Measurements from ENCODE around the gene GRK1. TPM values are rescaled to one million over a fixed set of nuclear protein-coding genes. Genes with fewer than 3 reads are reported as not detected.
A peak's percentile ranks its signal among the peaks of the same experiment; 100 is the strongest.

Gene GRK1
- total and polyA plus RNA-seq, 2 of the 4 experiments (the other 2 are of a cell fraction) = not detected

GRCh38 chr13:113661509-113661908 lies 5.5 kb upstream of the GRK1 start:
- in situ Hi-C loops (cut with MboI; ENCODE audit: low sequenced_read_pairs) = no loop called here
- ChIA-PET POLR2A (ENCODE audit: unreplicated experiment) (no interaction called here), CTCF (no interaction called here)
- Histone ChIP-seq H2BK120ac (ENCODE audit: low read depth, low read length) (no peak overlapping the region), H3K23ac (ENCODE audit: low read depth, low read length) (no peak overlapping the region), H3K4me2 (ENCODE audit: low read depth, low read length) (no peak overlapping the region), H3K14ac (replicated peaks; ENCODE audit: low read depth, low read length) (no peak overlapping the region), H4K91ac (ENCODE audit: insufficient read depth, low read depth, low read length) (no peak overlapping the region), H3K18ac (ENCODE audit: low read depth, low read length) (no peak overlapping the region), H4K5ac (ENCODE audit: low read depth, low read length) (no peak overlapping the region), H3K9ac (ENCODE audit: low read depth, low read length) (no peak overlapping the region), H3K9me1 (ENCODE audit: insufficient read depth, low read length) (peaks cover 3% of the 10 kb centered on the region; the same call in 1 of the 2 replicates), H3K4ac (ENCODE audit: low read depth, low read length) (no peak overlapping the region), H2AFZ (replicated peaks; ENCODE audit: low read length, poor library complexity) (no peak overlapping the region), H4K20me1 (ENCODE audit: insufficient read depth, low read length) (peaks cover 10% of the 10 kb centered on the region; the same call in 1 of the 2 replicates), H2AK5ac (ENCODE audit: low read depth, low read length) (no peak overlapping the region), H3K56ac (ENCODE audit: extremely low read depth, insufficient read depth, low read length) (no peak overlapping the region), H2AK9ac (replicated peaks; ENCODE audit: low read depth, low read length, poor library complexity) (no peak overlapping the region), H3K79me1 (ENCODE audit: low read depth in 1 of 2, low read length in 2 of 2) (no peaks in the 10 kb centered on the region), H2BK5ac (ENCODE audit: low read depth, low read length, poor library complexity, severe bottlenecking) (no peak overlapping the region), H3K36me3 (ENCODE audit: control insufficient read depth, insufficient read depth, low read length) (no peaks in the 10 kb centered on the region), H3K4me3 (ENCODE audit: insufficient read depth, low read depth, low read length) (no peak overlapping the region), H2BK20ac (ENCODE audit: low read depth, low read length) (no peak overlapping the region), H3K27ac (ENCODE audit: insufficient read depth, low read length) (no peak overlapping the region), H4K8ac (ENCODE audit: low read depth in 2 of 2, low read length in 2 of 2) (no peak overlapping the region), H3K4me1 (ENCODE audit: control insufficient read depth, insufficient read depth, low read length) (no peaks in the 10 kb centered on the region), H3K9me3 (ENCODE audit: control insufficient read depth, insufficient read depth, low read length) (peaks cover 3% of the 10 kb centered on the region), H2BK15ac (ENCODE audit: low read depth, low read length) (no peak overlapping the region), H3K27me3 (ENCODE audit: control insufficient read depth, insufficient read depth, low read length) (peaks cover 9% of the 10 kb centered on the region)
- intact Hi-C loops (cut with micrococcal nuclease) = no loop called here
- DNase-seq = no peak
- TF ChIP-seq RCOR1 (IDR thresholded peaks at IDR 0.05; ENCODE audit: insufficient replicate concordance, low read length) (no peak), POLR2A (IDR thresholded peaks at IDR 0.05; ENCODE audit: low read depth, low read length) (no peak), CEBPB (IDR thresholded peaks at IDR 0.05; ENCODE audit: low read depth, low read length) (peak; percentile 72)
- ATAC-seq (ENCODE audit: low read depth) = no peak
- dilution Hi-C loops (cut with HindIII; ENCODE audit: low sequenced_read_pairs, unreplicated experiment) = no loop called here
- no CpG with 5 or more reads among the region's 2 CpGs for WGBS, 2 experiments (ENCODE audit: extremely low coverage in 2 of 2, insufficient read length in 1 of 2)
- no TSS peak for BruUV-seq (replicated peaks)

All from IMR-90 (cell line).